RKO (cell line): Measurements from ENCODE around the gene GPAT3.
A peak's percentile ranks its signal among the peaks of the same experiment; 100 is the strongest.

Source experiments
- DNase-seq: peaks from one replicate; pipeline ENCODE4 v3.0.0-alpha.2; 2016; ENCODE audit warnings: low spot score

Gene GPAT3

GRCh38 chr4:83644677-83645659 lies 109.1 kb downstream of the GPAT3 start:
- DNase-seq, result peak; percentile 72

GRCh38 chr4:83646538-83647239 lies 110.8 kb downstream of the GPAT3 start:
- DNase-seq, result no peak

GRCh38 chr4:83651846-83652245 lies 115.9 kb downstream of the GPAT3 start:
- no peak for DNase-seq
